IMR-90 (cell line): ENCODE results near the gene TMEM135. TPM values are rescaled to one million over a fixed set of nuclear protein-coding genes. Genes with fewer than 3 reads are reported as not detected.

ENCODE experiments used
- ATAC-seq: fragments of 200-7000 bp; cut with Tn5 transposase; 2 replicates; pipeline ENCODE4 v1.9.1; 2020; ENCODE audit warnings: low read depth, mild to moderate bottlenecking, moderate library complexity
- BruUV-seq: library from RNA; stranded (reverse); fragments of 400-500 nt; replicated peaks from 2 replicates; lab custom pipeline; 2021; lab: Mats Ljungman, UMichigan
- CTCF ChIA-PET: fragments of 300-600 bp; formaldehyde crosslinking; extraction: SDS; loops from one replicate; lab custom pipeline; 2021; ENCODE audit warnings: antibody characterized with exemption; lab: Yijun Ruan, JAX
- POLR2A ChIA-PET: fragments of 300-600 bp; sonication (Branson Sonifier 250); formaldehyde crosslinking; loops from one replicate; lab custom pipeline; 2022; ENCODE audit warnings: antibody characterized with exemption; ENCODE audit not compliant: unreplicated experiment; lab: Charles Lee
- DNase-seq: peaks from one replicate; pipeline ENCODE4 v3.0.0; 2013
- H2AFZ ChIP-seq: replicated peaks from 2 replicates; pipeline ENCODE3; 2013; ENCODE audit warnings: low read length, mild to moderate bottlenecking; ENCODE audit not compliant: poor library complexity
- H2AK5ac ChIP-seq: 2 replicates; pipeline ENCODE4 v1.6.1; 2013; ENCODE audit warnings: low read depth, low read length, inconsistent platforms
- H2AK9ac ChIP-seq: replicated peaks from 2 replicates; pipeline ENCODE3; 2013; ENCODE audit warnings: mild to moderate bottlenecking, low read depth, low read length, moderate library complexity; ENCODE audit not compliant: poor library complexity
- H2BK120ac ChIP-seq: 2 replicates; pipeline ENCODE4 v1.6.1; 2013; ENCODE audit warnings: low read depth, low read length, inconsistent platforms
- H2BK15ac ChIP-seq: 3 replicates; pipeline ENCODE4 v1.6.1; 2013; ENCODE audit warnings: low read depth, low read length, inconsistent platforms
- H2BK20ac ChIP-seq: 2 replicates; pipeline ENCODE4 v1.6.1; 2013; ENCODE audit warnings: low read depth, mild to moderate bottlenecking, inconsistent platforms, low read length, moderate library complexity
- H2BK5ac ChIP-seq: 2 replicates; pipeline ENCODE4 v1.6.1; 2013; ENCODE audit warnings: mild to moderate bottlenecking, low read depth, low read length, inconsistent platforms; ENCODE audit not compliant: poor library complexity, severe bottlenecking
- H3K14ac ChIP-seq: replicated peaks from 2 replicates; pipeline ENCODE4 v1.6.1; 2013; ENCODE audit warnings: low read depth, low read length, inconsistent platforms
- H3K18ac ChIP-seq: 2 replicates; pipeline ENCODE4 v1.6.1; 2013; ENCODE audit warnings: low read depth, low read length, control low read depth
- H3K23ac ChIP-seq: 2 replicates; pipeline ENCODE4 v1.6.1; 2013; ENCODE audit warnings: low read depth, low read length, inconsistent platforms
- H3K27ac ChIP-seq: 2 replicates; pipeline ENCODE4 v1.5.1; 2013; ENCODE audit warnings: mild to moderate bottlenecking, control low read depth, low read length; ENCODE audit not compliant: insufficient read depth
- H3K27me3 ChIP-seq: 2 replicates; pipeline ENCODE4 v1.6.1; 2013; ENCODE audit warnings: low read length; ENCODE audit not compliant: control insufficient read depth, insufficient read depth
- H3K36me3 ChIP-seq: 2 replicates; pipeline ENCODE4 v1.6.1; 2013; ENCODE audit warnings: low read length, mixed read lengths; ENCODE audit not compliant: control insufficient read depth, insufficient read depth
- H3K4ac ChIP-seq: 2 replicates; pipeline ENCODE4 v1.6.1; 2013; ENCODE audit warnings: low read depth, low read length, inconsistent platforms
- H3K4me1 ChIP-seq: 2 replicates; pipeline ENCODE4 v1.6.1; 2013; ENCODE audit warnings: low read length, mixed read lengths; ENCODE audit not compliant: control insufficient read depth, insufficient read depth
- H3K4me2 ChIP-seq: 2 replicates; pipeline ENCODE4 v1.6.1; 2013; ENCODE audit warnings: low read depth, mild to moderate bottlenecking, control low read depth, low read length, moderate library complexity
- H3K4me3 ChIP-seq: 2 replicates; pipeline ENCODE4 v1.5.1; 2013; ENCODE audit warnings: low read depth, mild to moderate bottlenecking, control low read depth, low read length, moderate library complexity; ENCODE audit not compliant: insufficient read depth
- H3K56ac ChIP-seq: 2 replicates; pipeline ENCODE4 v1.6.1; 2013; ENCODE audit warnings: low read length, inconsistent platforms; ENCODE audit not compliant: insufficient read depth; ENCODE audit errors: extremely low read depth
- H3K79me1 ChIP-seq, 2 experiments: 2 replicates each; pipeline ENCODE4 v1.6.1; 2013; ENCODE audit warnings: low read length in 2 of 2, inconsistent platforms in 1 of 2, low read depth in 1 of 2
- H3K9ac ChIP-seq: 2 replicates; pipeline ENCODE4 v1.6.1; 2013; ENCODE audit warnings: low read depth, low read length, control low read depth
- H3K9me1 ChIP-seq: 2 replicates; pipeline ENCODE4 v1.6.1; 2013; ENCODE audit warnings: low read length, inconsistent platforms; ENCODE audit not compliant: insufficient read depth
- H3K9me3 ChIP-seq: 2 replicates; pipeline ENCODE4 v1.6.1; 2013; ENCODE audit warnings: low read length; ENCODE audit not compliant: control insufficient read depth, insufficient read depth
- H4K20me1 ChIP-seq: 2 replicates; pipeline ENCODE4 v1.6.1; 2013; ENCODE audit warnings: low read length, inconsistent platforms; ENCODE audit not compliant: insufficient read depth
- H4K5ac ChIP-seq: 2 replicates; pipeline ENCODE4 v1.6.1; 2013; ENCODE audit warnings: mild to moderate bottlenecking, low read depth, low read length, control low read depth
- H4K8ac ChIP-seq, 2 experiments: 2 replicates each; pipeline ENCODE4 v1.6.1; 2013; ENCODE audit warnings: low read depth in 2 of 2, low read length in 2 of 2, control low read depth in 1 of 2, inconsistent platforms in 1 of 2
- H4K91ac ChIP-seq: 2 replicates; pipeline ENCODE4 v1.6.1; 2013; ENCODE audit warnings: low read depth, low read length, inconsistent platforms; ENCODE audit not compliant: insufficient read depth
- BHLHE40 ChIP-seq: fragments of 150-350 bp; IDR thresholded peaks from 2 replicates; pipeline ENCODE4 v1.6.1; 2016; ENCODE audit warnings: mild to moderate bottlenecking, low read depth, low read length
- CEBPB ChIP-seq: IDR thresholded peaks from 2 replicates; pipeline ENCODE4 v1.6.1; 2012; ENCODE audit warnings: low read depth, low read length, improper control_type of control experiment
- CHD1 ChIP-seq: IDR thresholded peaks from 2 replicates; pipeline ENCODE4 v1.6.1; 2012; ENCODE audit warnings: low read depth, low read length, improper control_type of control experiment
- CTCF ChIP-seq: conservative IDR thresholded peaks from 2 replicates; pipeline ENCODE4 v1.5.1; 2012; ENCODE audit warnings: mild to moderate bottlenecking, low read depth, low read length, improper control_type of control experiment
- ELK1 ChIP-seq: fragments of 150-350 bp; IDR thresholded peaks from 2 replicates; pipeline ENCODE4 v1.6.1; 2016; ENCODE audit warnings: low read depth, mild to moderate bottlenecking, low read length, moderate library complexity, borderline replicate concordance
- MAZ ChIP-seq: IDR thresholded peaks from 2 replicates; pipeline ENCODE4 v1.6.1; 2012; ENCODE audit warnings: low read depth, mild to moderate bottlenecking, low read length, improper control_type of control experiment, moderate library complexity, borderline replicate concordance
- MXI1 ChIP-seq: IDR thresholded peaks from 2 replicates; pipeline ENCODE4 v1.6.1; 2012; ENCODE audit warnings: low read depth, mild to moderate bottlenecking, low read length, moderate library complexity, borderline replicate concordance
- NFE2L2 ChIP-seq: fragments of 150-350 bp; IDR thresholded peaks from 2 replicates; pipeline ENCODE4 v1.6.1; 2016; ENCODE audit warnings: low read depth, mild to moderate bottlenecking, low read length
- POLR2A ChIP-seq: IDR thresholded peaks from 2 replicates; pipeline ENCODE4 v1.6.1; 2012; ENCODE audit warnings: mild to moderate bottlenecking, low read depth, low read length
- RCOR1 ChIP-seq: IDR thresholded peaks from 2 replicates; pipeline ENCODE4 v1.6.1; 2012; ENCODE audit warnings: mild to moderate bottlenecking, low read length, improper control_type of control experiment; ENCODE audit not compliant: insufficient replicate concordance
- RFX5 ChIP-seq: IDR thresholded peaks from 2 replicates; pipeline ENCODE4 v1.8.0; 2012; ENCODE audit warnings: low read depth, mild to moderate bottlenecking, low read length, moderate library complexity
- SMC3 ChIP-seq: fragments of 150-350 bp; IDR thresholded peaks from 2 replicates; pipeline ENCODE4 v1.6.1; 2016; ENCODE audit warnings: low read depth, mild to moderate bottlenecking, antibody characterized with exemption, low read length, moderate library complexity
- USF2 ChIP-seq: fragments of 150-350 bp; IDR thresholded peaks from 2 replicates; pipeline ENCODE4 v1.6.1; 2017; ENCODE audit warnings: mild to moderate bottlenecking, antibody characterized with exemption, low read length, low read depth
- WGBS, 2 experiments: methylation state at CpG; one replicate each; pipeline versions ENCODE4 v1.1.5 to v1.1.7; 2013; ENCODE audit warnings: missing lambda C conversion rate in 2 of 2; ENCODE audit not compliant: insufficient read length in 1 of 2; ENCODE audit errors: extremely low coverage in 2 of 2; 5-methylcytosine and 5-hydroxymethylcytosine counted together
- dilution Hi-C: fragments of 300-500 bp; cut with HindIII; formaldehyde crosslinking; loops from one replicate; pipeline ENCODE4 v1.14.3; 2018; ENCODE audit warnings: low sequenced_read_pairs; ENCODE audit not compliant: unreplicated experiment
- in situ Hi-C: fragments of 300-500 bp; cut with MboI; formaldehyde crosslinking; loops from 3 replicates; pipeline ENCODE4 v1.14.3; 2019; ENCODE audit warnings: low sequenced_read_pairs, inconsistent platforms, mixed read lengths
- intact Hi-C: fragments of 100-400 bp; cut with micrococcal nuclease; formaldehyde crosslinking; loops from 2 replicates; pipeline ENCODE4 v1.10.0; 2022
- polyA plus RNA-seq, 3 experiments: library from polyadenylated mRNA; depleted of rRNA; stranded (reverse); fragments of >200 nt; gene quantifications; 2 replicates each; pipeline ENCODE4 v1.2.3, GENCODE V29; 2012; ENCODE audit warnings: low replicate concordance in 1 of 3
- total RNA-seq: library from RNA; depleted of rRNA; stranded (reverse); fragments of >200 nt; gene quantifications from 2 replicates; pipeline ENCODE4 v1.2.3, GENCODE V29; 2012

TMEM135 gene
- total and polyA plus RNA-seq, 2 of the 4 experiments (the other 2 are of a cell fraction) = 3.9 to 5.9 TPM

- CTCF ChIA-PET = interaction anchor here (0.6 kb wide), 1 partner anchor 372 kb away, joined by 3 read pairs; no protein-coding TSS in a partner anchor
- intact Hi-C loops = loop anchor here (5.0 kb wide), 1 partner anchor 195 kb away; no protein-coding TSS in a partner anchor
These were observed 254.9 kb downstream of the TMEM135 start for GRCh38 chr11:87292598-87292997.

More at GRCh38 chr11:87292598-87292997, 254.9 kb downstream of the TMEM135 start:
- H2BK15ac ChIP-seq = no peak overlapping the region
- no peak overlapping the region for H2BK120ac ChIP-seq
- TF ChIP-seq SMC3 (no peak), CHD1 (no peak), RFX5 (no peak), CEBPB (no peak), MAZ (no peak), MXI1 (no peak), CTCF (no peak), USF2 (no peak), RCOR1 (no peak), BHLHE40 (no peak), ELK1 (no peak), NFE2L2 (no peak), POLR2A (no peak)
- no peak overlapping the region for H3K4me2 ChIP-seq
- H3K9ac ChIP-seq = no peak overlapping the region
- no peak overlapping the region for H3K4me3 ChIP-seq
- H3K27ac ChIP-seq = no peak overlapping the region
- no peak overlapping the region for H3K23ac ChIP-seq
- H3K56ac ChIP-seq = no peak overlapping the region
- POLR2A ChIA-PET = no interaction called here
- no peak overlapping the region for H4K8ac ChIP-seq
- no peak overlapping the region for H4K91ac ChIP-seq
- no peak overlapping the region for H2AFZ ChIP-seq
- H4K5ac ChIP-seq = no peak overlapping the region
- H3K36me3 ChIP-seq = no peaks in the 10 kb centered on the region
- BruUV-seq = no TSS peak
- no peaks in the 10 kb centered on the region for H3K79me1 ChIP-seq
- WGBS, 2 experiments = no CpG with 5 or more reads among the region's 1 CpG
- H3K18ac ChIP-seq = no peak overlapping the region
- H4K20me1 ChIP-seq = no peaks in the 10 kb centered on the region
- H3K27me3 ChIP-seq = no peaks in the 10 kb centered on the region
- DNase-seq (no peak), ATAC-seq (no peak)
- in situ Hi-C loops = loop anchor here (10.0 to 25.0 kb wide), 3 partner anchors 428 to 855 kb away; no protein-coding TSS in a partner anchor
- H2BK20ac ChIP-seq = no peak overlapping the region
- no peak overlapping the region for H3K14ac ChIP-seq
- no peaks in the 10 kb centered on the region for H3K9me1 ChIP-seq
- no peak overlapping the region for H2AK5ac ChIP-seq
- dilution Hi-C loops = no loop called here
- H2BK5ac ChIP-seq = no peak overlapping the region
- no peak overlapping the region for H3K4ac ChIP-seq
- H2AK9ac ChIP-seq = no peak overlapping the region
- no peaks in the 10 kb centered on the region for H3K4me1 ChIP-seq
- H3K9me3 ChIP-seq = no peaks in the 10 kb centered on the region
